Kidney capillary endothelial cell (primary cell): ENCODE measurements around the gene PXT1.

Source experiments
- DNase-seq: peaks from one replicate; pipeline ENCODE4 v3.0.0-alpha.2; 2018; ENCODE audit warnings: low spot score

Gene PXT1

DNA sequence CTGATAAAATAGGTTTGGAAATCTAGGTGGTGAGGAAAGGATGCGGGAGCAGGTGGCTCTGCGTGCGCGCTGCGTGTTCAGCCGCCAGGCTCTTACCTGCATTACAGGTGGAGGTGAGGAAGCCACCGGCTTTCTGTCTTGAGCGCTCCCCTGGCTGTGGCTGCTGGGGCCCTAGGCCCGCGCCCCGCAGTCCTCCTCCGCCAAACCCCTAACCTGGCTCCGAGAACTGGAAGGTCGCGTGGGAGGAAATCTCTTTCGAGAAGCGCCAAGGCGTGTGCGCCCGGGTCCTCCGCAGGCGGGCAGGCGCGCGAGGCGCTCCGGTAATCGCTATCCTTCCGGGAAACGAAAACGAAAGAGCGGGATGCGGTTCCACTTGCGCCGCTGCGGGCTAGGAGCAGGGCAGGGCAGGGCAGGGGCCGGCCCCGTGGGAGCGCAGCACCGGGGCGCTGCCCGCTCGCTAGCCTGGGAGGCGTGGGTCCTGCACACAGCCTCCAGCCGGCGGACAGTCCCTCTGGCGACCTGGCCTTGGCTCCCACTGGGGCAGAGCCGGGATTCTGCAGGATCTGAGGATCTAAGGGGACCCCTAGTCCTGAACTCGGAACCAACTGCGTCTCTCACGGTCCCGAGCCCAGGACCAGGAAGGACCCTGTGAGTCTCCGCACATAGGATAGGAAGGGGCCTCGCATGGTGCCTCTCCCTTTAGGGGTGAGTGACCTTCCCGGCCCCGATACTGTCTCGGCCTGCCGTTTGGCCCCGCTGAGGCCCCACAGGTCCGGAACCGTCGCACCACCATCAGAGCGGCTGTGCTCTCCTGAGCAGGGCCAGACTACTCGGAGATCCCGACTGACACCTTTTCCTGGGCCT is 55.0 kb downstream of the PXT1 start, which contains the start of gene ETV7:
ETV7 (minus strand) TSS at position 230 of the 864 bp plus-strand sequence; CDS start at position 102, 128 bp downstream.
- DNase-seq, result no peak

DNA sequence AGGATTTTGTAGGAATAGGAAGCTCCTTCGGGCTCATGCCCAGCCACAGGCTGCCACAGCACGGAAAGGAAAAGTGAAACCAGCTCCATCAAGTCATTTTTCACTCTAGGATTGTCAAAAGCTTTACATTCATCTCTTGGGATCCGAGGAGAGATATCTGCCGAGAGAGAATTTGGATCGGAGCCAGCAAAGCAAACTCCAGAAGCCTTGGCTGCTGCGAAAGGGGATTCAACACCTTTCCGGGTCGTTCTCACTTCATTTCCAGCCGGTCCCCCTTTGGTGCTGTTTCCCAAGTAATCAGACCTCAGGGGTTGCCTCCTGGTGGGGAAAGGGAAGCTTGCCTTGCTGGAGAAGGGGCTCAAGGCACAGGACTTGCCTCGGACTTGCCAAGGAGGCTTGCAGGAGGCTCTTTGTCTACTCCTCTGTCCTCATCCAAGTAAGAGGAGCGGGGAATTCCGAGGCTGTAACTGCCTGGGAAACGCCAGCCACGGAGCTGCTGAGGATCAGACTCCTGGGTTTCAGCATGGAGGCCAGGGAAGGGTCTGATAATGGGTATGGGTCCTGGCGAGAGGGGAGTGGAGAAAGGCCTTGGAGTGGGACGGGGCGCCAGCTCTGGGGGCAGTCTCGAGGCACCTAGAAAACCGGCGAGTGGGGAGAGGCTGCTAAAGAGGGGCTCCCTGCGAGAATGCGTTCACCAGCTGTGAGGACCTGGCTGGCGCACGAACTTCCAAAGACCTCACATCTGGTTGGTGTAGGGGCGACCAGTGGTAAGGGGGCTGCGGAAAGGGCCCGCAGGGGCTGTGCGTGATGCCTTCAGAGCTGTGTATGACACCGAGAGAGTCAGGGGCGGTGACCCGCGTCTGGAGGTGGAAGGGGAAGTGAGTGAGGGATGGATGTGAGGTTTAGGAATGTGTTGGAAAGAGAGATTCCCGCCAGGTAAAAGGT is 55.9 kb downstream of the PXT1 start:
- peak; percentile 30 for DNase-seq

DNA sequence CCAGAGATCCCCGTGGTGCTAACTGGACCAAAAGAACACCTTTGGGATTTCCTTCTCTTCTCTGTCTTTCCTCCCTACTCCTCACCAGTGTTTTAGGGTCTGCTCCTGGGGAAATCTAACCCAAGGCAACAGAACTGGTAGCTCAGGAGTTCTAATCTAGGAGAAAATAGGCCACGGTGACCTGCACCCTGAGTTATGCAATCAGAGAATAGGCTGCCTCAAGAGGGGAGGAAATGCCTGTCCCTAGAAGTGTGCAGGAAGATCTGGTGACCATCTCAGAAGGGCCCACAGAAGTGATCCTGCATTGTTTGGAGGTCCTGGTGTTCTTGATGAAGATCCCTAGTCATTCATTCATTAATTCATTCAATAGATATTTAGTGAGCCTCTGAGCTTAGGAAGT is 58.6 kb downstream of the PXT1 start:
- no peak for DNase-seq

DNA sequence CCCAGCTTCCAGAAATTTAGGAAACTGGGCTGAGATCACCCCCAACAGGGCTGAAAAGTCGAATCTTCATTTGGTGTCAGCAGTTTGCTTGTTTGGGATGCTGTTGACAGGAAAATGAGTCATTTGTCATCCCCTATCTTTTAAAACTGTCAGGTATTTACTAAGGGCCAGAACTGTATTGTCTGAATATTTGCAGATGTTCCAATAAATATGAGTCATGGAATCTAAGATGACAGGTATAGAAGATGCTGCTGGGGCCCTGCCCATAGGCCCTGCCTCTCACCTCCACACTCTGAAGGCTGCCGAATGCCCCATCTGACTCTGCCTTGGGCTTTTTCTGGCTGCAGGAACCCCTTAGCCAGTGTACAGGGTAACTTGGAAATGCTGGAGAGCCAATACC is 59.0 kb downstream of the PXT1 start:
- no peak for DNase-seq

DNA sequence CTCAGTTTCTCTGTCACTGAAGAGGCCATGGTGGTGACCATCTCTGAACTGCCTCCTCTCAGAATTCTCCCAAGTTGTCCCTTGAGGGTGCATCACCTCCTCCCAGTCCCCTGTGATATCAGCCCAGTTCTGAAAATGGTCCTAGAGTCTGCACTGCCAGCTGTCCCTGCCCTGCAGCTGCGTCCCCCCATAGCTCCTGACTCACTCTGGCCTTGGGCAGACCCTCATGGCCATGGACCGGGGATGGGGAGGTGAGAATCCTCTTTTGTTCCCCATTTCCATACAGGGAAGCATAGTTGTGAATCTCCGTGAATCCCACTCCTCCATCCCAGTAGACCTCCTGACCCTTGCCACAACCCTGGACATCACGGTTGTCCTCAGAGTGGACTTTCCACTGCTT is 59.7 kb downstream of the PXT1 start:
- DNase-seq, result no peak

DNA sequence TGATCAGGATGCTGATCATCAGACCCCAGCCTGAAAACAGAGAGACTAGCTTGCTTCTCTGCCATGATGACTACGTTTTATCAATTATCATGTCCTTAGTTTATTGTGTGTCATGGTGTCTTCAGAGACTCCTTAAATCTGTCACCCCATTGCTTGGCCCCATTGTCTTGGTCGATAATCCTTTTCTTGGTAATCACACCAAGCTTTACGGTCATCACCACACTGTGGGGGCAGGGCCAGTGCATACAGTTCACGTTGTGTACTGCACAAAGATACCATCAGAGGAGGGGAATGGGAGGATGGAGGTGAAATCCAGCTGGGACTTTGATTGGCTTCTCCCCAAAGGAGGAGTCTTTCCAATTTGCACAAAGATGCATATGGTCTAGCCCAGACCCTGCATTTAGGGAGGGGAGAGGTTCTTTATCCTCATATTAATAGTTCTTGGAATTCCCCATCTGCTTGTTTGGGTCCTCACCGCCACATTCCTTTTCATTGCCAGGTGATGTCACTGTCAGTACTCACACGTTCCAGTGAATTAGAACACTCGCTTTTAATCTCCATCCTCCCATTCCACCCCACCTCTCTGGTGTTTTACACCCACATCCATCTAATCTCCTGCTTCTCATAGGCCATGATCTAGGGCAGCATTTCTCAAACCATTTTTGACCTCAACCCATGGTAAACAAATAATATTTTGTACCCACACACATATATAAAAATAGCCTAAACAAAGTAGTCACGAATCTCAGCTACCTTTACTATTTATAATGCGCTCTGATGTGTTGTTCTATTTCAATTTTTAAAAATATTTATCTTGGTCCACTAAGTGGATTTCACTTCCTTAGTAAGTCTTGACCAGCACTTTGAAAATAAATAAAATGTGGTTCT is 60.9 kb downstream of the PXT1 start:
- DNase-seq, result no peak

DNA sequence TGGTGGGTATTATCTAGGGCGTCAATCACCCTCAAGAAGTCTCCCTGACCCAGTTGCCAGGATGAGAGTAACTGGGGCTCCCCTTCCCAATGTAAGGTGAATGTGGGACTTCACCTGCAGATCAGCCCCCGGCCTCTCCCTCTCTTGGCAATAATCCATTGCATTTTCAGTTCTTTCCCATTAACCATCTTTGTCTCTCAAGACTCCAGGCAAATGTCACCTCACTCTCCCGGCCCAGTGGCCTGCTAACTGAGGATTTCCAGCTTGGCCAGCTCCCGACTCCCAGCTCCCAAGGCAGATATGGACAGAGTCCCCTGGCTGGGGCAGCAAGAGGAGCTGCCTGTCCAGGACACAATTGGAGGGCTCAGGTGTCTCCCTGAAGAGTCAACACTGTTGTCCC is 62.5 kb downstream of the PXT1 start:
- DNase-seq, result no peak

DNA sequence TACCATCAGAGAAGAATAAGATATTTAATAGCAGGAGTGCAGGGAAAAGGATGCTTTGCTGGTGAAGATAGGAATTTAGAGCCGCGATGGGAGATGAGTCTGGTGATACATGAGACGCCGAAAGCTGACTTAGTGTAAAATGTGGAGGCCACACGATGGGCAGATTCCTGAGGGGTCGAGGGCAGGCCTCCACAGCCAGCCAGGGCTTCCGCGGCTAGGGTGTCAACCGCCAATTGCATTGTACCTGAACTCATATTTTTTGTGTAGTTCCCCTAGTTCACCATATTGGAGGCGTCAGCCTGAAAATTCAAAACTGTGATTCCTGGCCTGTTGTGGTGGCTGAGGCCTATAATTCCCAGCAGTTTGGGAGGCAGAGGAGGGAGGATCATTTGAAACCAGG is 63.7 kb downstream of the PXT1 start:
- no peak for DNase-seq

DNA sequence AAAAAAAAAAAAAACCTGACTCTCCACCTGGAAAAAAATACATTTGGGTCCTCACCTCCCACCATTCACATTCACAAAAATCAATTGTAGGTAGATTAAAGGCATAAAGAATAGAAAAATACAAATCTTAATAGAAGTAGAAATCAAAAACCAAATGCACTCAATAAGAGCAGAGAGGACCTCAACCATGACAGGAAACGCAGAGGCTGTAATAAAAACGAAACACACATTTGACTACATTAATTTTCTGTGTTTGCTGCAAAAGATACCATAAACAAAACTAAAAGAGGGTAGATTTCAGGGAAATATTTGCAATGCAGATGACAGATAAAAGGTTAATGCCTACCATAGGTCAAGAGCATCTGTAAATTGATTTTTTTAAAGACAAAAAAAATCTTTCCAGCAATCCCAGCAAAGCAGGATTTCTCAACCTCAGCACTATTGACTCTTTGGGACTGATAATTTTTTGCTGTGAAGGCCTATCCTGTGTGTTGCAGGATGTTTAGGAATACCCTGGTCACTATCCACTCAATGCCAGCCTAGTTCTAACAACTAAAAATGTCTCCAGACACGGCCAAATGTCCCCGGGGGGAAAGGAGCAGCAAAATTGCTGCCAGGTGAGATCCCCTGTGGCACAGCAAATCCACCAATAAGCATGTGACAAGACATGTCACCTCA is 64.3 kb downstream of the PXT1 start:
- no peak for DNase-seq

DNA sequence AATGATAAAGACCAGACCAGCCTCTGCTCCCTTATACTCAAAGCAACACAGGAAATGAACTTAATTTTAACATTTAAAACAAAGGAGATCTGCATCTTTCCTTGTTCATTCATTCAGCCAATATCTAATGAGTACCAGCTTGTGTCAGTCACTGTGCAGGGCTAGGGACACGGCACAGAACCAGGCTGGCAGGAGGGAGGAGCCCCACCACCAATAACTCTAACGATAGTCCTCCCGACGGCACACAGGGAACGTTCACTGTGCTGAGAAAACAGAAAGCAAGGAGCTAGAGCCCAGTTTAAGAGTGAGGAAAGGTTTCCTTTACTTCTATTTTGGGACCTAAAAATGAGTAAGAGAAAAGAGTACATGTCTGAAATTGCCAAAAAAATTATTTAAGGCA is 65.1 kb downstream of the PXT1 start:
- DNase-seq, result no peak

DNA sequence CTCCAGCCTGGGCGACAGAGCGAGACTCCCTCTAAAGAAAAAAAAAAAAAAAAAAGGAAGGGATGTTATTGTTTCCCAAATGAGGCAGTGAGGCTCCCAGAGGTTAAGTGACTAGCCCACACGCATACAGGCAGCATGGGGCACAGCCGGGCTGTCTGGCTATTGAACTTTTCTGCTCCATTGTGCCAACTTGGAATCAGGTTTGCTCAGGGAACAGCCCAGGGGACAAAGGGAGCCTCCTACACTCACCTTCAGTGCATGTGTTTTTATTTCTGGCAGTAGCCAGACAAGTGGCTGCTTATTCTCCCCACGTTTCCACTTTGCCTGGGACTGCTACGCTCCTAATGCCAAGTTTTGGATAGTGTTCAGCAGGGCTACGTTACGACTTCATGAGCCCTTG is 65.9 kb downstream of the PXT1 start:
- no peak for DNase-seq

DNA sequence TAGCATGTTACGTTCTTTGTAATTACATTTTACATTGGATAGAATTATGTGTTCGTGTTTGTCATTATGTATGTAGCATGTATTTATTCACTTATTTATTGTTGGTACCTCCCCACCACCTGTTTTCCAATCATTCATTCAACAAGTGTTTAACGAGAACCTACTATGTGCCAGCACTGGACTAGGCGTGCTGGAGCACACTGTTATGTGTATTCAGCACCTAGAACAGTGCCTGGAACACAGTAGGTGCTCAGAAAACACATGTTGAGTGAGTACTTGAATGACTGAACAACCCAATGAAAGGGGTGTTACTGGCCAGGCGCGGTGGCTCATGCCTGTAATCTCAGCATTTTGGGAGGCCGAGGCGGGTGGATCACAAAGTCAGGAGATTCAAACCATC is 66.5 kb downstream of the PXT1 start:
- no peak for DNase-seq

DNA sequence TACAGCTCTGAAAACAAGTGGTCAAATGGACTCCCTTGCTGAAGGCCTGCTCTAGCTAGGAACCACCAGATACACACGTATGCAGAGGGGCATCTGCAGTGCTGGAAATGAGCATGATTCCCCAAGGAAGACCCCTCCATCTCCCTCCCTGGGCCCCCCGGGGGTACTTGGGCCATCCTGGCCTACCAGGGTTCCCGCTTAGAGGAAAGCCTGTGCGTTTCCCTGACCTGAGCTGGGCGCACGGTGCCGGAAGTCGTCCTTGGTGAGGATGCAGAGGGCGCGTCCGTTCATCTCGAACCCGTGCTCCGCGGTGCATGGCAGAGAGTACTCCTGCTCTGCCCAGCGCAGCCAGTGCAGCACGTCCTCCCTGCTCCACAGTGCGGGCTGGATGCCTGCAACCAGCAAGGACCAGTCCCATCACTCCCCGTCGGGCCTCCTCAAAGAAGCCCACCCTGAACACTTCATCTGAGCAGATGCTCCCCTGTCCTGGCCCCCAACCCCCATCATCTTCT is 67.0 kb downstream of the PXT1 start:
- no peak for DNase-seq

DNA sequence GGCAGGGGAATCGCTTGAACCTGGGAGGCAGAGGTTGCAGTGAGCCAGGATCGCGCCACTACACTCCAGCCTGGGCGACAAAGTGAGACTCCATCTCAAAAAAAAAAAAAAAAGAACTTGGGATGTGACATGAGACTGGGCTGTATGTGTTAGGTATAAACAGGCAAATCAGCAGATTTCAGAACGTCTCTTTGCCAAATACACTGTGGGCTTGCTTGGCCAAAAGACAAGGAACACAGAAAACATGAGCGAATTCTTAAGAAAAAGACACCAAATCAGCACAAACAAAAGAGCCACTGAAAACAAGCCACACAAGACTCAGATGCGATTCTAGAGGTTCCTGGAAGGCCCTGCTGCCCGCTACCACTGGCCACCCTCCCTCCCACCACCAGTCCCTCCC is 67.7 kb downstream of the PXT1 start:
- no peak for DNase-seq

DNA sequence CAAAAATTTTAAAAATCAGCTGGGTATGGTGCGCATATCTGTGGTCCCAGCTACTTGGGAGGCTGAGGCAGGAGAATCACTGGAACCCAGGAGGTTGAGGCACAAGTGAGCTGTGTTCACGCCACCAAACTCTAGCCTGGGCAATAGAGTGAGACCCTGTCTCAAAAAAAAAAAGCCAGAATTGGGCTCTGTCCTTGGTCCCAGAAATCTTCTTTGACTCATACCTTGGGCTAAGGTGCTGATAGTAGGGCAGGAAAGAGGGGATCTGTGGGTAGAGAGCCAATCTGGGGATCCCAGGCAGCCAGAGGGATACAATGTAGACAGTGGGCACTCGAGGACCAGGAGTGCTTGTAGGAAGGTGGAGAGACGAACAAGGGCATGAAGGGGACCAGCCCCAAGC is 68.5 kb downstream of the PXT1 start:
- DNase-seq, result no peak

DNA sequence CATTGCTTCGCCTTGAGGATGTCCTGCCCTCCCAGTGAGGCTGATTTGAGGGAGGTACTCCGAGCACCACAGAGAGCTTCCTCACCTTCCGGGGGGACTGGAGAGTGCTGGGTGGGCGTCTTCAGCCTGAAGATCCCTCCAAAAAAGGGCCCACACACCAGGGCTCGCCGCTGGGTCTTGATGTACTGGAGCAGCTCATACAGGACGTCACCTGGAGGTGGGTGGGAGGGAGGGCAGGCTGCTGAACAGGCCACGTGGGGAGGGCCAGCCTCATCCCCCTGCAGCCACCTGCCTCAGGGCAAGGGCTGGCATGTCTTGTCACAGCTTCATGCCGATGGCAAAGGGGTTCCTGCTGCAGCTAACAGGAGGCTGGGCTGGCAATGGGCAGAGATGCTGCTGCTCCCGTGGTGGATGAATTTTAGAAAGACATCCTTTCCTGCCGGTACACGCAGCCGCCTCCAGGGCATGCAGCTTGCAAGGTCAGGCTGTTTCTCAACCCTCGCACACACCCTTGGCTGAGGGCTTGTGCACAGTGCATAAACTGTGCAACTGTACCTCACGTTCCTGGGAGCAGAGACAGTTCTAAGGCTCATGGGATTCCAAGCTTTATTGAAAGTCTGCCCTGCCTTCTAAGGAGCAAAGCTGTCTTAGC is 69.2 kb downstream of the PXT1 start:
- DNase-seq, result no peak

DNA sequence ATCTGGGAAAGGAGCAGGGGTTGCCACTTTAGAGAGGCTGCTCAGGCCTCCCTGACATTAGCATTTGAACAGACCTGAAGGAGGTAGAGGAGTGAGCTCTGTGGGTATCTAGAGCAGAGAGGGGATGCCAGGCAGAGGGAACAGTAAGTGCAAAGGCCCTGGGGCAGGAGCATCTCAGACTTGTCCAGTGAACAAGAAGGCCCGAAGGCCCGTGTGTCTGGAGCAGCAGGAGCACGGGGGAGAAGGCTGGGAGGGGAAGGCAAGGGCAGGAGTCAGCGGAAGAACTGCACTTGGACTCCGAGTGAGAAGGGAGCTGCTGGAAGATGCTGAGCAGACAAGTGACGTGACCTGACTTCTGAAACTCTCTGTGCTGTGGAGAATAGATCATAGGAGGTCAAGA is 70.6 kb downstream of the PXT1 start:
- no peak for DNase-seq

DNA sequence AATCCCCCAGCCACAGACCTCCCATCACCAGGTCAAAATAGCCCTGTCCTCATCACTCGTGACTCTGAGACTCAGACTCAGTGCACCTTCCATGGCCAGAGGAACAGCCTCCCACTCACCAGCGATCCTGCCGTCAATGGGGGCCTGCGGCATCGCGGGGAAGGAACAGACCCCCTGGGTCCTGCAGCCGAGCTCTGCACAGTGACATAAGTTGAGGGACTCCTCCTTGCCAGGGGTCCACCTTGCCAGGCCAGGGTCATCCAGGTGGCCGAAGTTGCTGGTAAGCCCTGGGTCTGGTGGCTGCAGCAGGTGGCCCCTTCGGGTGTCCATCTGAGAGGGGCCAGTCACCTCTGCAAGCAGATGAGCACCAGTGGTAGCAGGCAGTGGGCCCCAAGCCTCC is 71.4 kb downstream of the PXT1 start:
- DNase-seq, result no peak

DNA sequence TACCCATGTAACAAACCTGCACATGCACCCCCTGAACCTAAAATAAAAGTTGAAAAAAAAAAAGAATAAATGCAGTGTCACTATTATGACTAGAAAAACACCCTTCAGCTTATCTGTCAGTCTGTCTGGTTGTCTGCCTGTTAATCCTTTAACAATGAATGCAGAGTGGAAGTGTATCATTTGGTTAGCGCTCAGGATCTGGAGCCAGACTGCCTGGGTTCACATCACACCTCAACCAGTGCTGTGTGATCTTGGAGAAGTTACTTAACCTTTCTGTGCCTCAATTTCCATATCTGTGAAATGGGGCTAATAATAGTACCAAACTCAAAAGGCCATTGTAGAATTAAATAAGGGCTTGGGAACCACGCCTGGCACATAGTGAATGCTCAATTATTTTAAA is 72.0 kb downstream of the PXT1 start:
- no peak for DNase-seq
